H1 (cell line): ENCODE data around the gene TMEM17. TPM values are rescaled to one million over a fixed set of nuclear protein-coding genes. Genes with fewer than 3 reads are reported as not detected.

Experiments
- RNF2 ChIP-seq: fragments of 200-900, 300-1000 bp; sonication (generic); IDR thresholded peaks from 2 replicates; pipeline ENCODE4 v1.7.1; 2016; ENCODE audit warnings: borderline replicate concordance, low read depth, mild to moderate bottlenecking, antibody characterized with exemption, low read length; ENCODE audit not compliant: poor library complexity, severe bottlenecking; ENCODE audit errors: missing control alignments
- polyA plus RNA-seq, 7 experiments: library from polyadenylated mRNA; depleted of rRNA in 3 of 7; stranded (reverse) in 5 of 7; unstranded in 2 of 7; fragments of >200 nt in 5 of 7; fragments of 200-250 nt in 2 of 7; gene quantifications; 1 replicate in 5 of 7; 2 replicates in 1 of 7; 4 replicates in 1 of 7; pipeline versions ENCODE4 v1.2.1 to v1.2.3, GENCODE V29; 2011 to 2013; ENCODE audit warnings: missing spikeins in 2 of 7, mixed read lengths in 2 of 7
- total RNA-seq: library from RNA; stranded (reverse); fragmentation: NEBNext Ultra II Directional; extraction: Animal tissue kit (Norgen Biotek cat#: 25700); gene quantifications from 2 replicates; pipeline ENCODE4 v1.2.1, GENCODE V29; 2021

TMEM17 gene
- total and polyA plus RNA-seq, 2 of the 8 experiments (the other 6 are each of a cell fraction or from before 2014, with no cell fraction given): 0.69 to 1.2 TPM

DNA sequence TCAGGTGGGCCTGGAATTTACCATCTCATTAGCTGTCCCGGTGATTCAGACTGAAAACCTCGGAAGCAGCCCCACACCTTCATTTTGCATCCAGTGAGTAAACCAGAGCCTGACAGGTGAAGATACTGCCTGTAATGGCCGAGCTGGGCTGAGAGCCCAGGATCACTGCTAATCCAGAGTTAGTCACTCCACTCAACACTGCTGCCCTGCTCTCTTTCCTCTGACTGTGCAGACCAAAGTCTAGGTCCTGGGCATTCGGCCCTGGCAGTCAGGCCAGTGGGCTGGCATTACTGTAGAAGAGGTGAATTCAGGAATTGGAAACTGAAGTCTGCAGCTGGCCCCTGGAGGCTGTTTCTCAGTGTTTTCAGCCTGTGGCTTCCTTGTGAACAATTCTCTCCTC is 44.3 kb downstream of the TMEM17 start (continued):
- no peak for TF ChIP-seq RNF2
